GM21360 (cell line): ENCODE measurements around the gene PPIL1.
"Not testable (repeated sequence)": the region's sequence is repeated elsewhere in the genome, so short reads cannot be mapped to it uniquely, and the experiment has no call there.

Experiments
- ATAC-seq: cut with Tn5 transposase; IDR thresholded peaks from one replicate; pipeline ENCODE4 v1.9.1; 2021; ENCODE audit warnings: mild to moderate bottlenecking, moderate library complexity; ENCODE audit not compliant: unreplicated experiment

The PPIL1 gene

DNA sequence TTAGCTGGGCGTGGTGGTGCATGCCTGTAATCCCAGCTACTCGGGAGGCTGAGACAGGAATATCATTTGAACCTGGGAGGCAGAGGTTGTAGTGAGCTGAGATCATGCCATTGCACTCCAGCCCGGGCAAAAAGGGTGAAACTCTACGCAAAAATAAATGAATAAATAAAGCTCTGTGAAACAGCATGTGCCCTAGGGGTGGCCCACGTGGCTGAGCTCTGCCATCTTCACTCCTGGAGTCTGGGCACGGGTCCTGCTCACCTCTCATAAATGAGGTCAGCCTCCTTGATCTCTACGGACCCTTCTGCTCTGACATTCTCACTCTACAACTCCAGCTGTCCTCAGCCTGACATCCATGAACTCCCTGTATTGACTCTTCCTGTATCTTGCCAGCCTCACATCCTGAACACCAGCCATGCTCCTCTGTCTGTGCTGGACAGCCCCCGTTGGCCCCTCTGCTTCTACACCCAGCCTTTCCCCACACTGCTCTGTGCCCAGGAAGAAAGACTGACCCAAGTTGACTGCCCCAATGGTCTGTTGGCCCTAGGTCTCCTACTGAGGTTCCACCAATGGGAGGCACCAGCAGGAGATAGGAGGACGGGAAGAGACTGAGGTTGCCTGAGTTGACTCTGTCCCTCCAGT lies 57.3 kb downstream of the PPIL1 start:
- no peak for ATAC-seq

DNA sequence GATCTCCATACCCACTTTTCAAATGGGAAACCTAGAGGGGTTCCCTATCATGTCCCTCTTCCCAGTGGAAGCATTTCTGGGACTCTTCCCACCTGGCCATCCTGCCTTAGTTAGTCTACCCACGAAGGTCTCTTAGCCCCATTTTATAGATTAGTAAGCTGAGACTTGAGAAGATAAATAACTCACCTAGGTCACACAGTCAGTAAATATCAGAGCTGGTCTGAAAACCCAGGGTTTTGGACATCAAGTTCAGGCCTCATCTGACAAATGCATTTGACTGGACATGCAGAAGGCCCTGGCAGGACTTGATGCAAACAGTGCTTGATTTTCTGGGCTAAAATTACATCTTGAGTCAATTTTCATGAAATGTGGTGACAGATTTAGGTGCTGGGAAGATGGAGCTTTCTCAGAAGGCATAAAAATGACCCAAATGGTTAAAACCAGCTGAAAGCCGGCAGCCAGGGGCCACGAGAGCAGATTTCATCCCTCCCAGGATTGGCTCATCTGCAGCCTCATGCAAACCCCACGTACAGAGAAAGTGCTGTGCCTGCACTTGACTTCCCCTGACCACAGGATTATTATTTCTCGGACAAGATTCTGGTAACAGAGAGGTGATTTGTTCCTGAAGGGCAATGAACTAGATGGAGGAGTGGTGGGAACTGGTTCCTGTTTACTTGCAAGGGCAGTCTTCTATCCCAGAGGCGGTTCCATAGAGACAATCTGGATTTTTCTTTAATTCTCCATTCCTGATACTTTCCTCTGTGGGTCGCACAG lies 58.5 kb downstream of the PPIL1 start:
- ATAC-seq: no peak

- no peak for ATAC-seq
Observed at GRCh38 chr6:36814249-36814648, 60.4 kb downstream of the PPIL1 start.

GRCh38 chr6:36813526-36813925 lies 61.1 kb downstream of the PPIL1 start:
- ATAC-seq: no peak

- not testable (repeated sequence) for ATAC-seq
Observed at GRCh38 chr6:36813047-36813446, 61.6 kb downstream of the PPIL1 start.

DNA sequence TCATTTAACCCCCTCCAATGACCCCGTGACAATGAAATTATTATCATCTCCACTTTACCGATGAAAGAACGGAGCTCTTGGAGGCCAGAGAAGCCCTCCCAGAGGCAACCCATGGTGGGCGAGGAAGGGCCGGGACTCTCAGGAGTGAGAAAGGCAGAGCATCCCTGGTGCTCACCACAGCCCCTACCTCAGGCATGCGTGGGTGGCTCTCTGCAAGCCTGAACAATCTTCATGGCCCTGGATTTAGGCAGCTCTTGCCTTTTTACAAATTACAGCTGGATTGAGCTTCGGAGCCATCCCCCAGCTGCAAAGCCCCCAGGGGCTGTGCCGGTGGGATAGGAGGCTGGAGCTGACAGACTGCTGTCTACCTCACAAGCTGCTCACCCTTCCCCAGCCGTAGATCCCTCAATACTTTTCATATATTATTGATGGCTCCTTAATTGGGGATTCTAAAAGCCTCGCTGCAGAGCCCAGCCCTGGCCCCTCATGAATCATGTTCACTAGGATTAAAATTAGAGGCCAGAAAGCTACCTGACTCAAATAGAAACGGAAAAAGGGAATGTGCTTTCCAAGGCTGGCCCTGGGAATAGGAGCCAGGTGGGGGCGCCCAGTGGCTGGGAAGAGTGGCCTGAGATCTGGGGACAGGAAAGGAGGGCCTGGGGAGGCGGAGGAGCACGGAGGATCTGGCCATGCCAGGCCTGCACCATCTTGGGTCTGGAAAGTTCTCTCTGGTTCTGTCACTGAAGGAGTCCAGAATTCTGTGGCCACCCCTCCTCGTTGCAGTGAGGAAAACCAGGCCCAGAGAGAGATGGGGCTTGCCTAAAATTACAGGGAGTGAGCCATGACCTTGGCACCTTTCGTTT lies 64.4 kb downstream of the PPIL1 start:
- no peak for ATAC-seq

DNA sequence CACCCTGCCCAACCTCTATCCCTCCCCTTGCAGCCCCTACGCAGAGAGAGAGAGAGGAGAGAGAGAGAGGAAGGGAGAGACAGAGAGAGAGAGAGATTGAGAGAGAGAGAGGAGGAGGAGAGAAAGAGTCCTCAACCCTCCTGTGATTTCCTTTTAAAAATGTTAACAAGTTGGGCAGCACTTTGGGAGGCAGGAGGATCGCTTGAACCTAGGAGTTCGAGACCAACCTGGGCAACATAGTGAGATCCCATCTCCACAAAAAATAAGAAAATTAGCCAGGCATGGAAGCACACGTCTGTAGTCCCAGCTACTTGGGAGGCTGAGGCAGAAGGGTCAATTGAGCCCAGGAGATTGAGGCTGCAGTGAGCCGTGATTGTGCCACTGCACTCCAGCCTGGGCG lies 65.4 kb downstream of the PPIL1 start:
- ATAC-seq: no peak

- ATAC-seq: no peak
Observed at GRCh38 chr6:36808634-36809033, 66.0 kb downstream of the PPIL1 start.

GRCh38 chr6:36807750-36808149 lies 66.9 kb downstream of the PPIL1 start:
- no peak for ATAC-seq

DNA sequence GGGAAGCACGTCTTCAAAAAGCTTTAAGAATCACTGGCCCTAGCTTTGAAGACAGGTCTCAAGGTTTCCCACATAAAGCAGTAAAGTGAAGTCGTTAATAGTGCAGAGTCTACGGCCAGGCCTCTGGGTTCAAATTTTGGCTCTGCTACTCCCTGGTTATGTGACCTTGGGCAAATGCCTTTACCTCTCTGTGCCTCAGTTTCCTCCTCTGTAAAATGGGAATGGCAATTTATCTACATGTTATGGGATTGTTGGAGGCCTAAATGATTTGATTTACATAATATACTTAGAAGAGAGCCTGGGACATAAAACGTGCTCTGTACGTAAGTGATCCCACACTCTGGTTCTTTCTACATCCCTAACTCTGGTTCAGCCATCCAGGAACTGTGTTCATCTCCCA lies 67.5 kb downstream of the PPIL1 start:
- ATAC-seq: no peak

DNA sequence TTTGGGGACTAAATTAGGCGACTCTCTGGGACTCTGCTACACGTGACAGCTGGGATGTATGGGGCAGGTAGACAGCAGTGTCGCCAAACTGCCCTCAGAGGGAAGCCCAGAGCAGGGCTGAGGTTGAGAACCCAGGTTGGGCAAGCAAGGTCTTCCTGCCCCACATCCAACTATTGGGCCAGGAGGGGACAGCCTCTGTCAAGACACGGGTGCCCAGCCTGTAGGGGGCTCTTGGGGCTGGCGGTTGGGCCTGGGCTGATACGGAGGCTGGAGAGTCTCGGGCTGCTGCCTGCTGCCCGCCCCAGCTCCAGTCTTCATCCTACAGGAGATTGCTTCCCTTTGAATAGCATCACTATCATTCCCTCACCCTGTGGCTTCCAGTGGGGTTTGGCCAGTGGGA lies 68.7 kb downstream of the PPIL1 start:
- ATAC-seq: no peak

DNA sequence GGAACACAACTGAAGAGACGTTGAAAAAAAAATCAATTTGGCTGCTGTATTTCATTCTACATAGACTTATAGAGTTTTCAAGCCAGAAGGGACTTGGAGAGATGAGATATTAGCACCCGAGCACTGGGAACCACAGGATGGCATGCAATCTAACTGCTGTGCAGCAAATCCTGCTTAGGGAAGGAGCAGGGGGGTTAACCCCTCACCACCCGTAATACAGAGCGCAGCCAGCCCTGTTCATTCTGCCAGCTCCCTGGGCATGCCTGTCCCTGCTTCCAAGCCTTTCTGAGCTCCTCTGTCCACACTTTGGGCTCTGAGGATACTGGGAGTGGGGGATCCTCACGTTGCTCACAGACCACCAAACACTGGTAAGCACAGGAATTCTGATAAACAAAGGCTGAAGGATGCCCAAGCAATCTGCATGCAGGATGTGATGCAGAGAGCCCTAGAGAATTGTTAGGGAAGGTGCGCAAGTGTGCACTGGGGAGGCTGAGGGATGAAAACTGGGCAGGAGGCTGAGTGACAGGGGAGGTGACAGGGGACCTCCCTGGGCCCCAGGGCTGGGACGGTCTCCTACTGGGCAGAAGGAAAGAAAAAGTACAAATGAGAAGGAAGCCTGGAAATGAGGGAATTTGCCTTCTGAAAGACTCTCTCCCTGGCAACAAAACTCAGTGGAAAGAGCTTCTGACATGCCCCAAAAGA lies 69.4 kb downstream of the PPIL1 start:
- ATAC-seq: no peak
